ENCODE measurements around the gene TIMD4. TPM values are rescaled to one million over a fixed set of nuclear protein-coding genes. Genes with fewer than 3 reads are reported as not detected.

TIMD4 gene
- total RNA-seq, 1 experiment from 2014 or later = not detected

GRCh38 chr5:157004893-157005551 is 42.0 kb upstream of the TIMD4 start:
- ATAC-seq (no peak), DNase-seq (ENCODE audit: low read depth, low spot score) (no peak)
- no peak overlapping the region for H3K4me3 ChIP-seq (ENCODE audit: low read depth in 2 of 2, low read length in 2 of 2)
- POLR2A ChIA-PET = no interaction called here
- no peaks in the 10 kb centered on the region for H3K36me3 ChIP-seq (ENCODE audit: control insufficient read depth, insufficient read depth, low read length)
- in situ Hi-C loops (cut with HindIII; ENCODE audit: low pct_unique_long_range_greater_than_20kb, low sequenced_read_pairs) = no loop called here
- no peaks in the 10 kb centered on the region for H3K27me3 ChIP-seq (ENCODE audit: control insufficient read depth, insufficient read depth, low read length)
- intact Hi-C loops (cut with micrococcal nuclease; ENCODE audit: unreplicated experiment) = no loop called here
- H3K9me3 ChIP-seq (ENCODE audit: control insufficient read depth, insufficient read depth, low read depth, low read length) = no peaks in the 10 kb centered on the region
- TF ChIP-seq SIN3A (IDR thresholded peaks at IDR 0.05; ENCODE audit: borderline replicate concordance, insufficient read depth, low read depth, low read length) (no peak), CTCF (IDR thresholded peaks at IDR 0.05) (no peak), POLR2AphosphoS5 (IDR thresholded peaks at IDR 0.05; ENCODE audit: low read depth, low read length) (no peak), TCF7L2 (IDR thresholded peaks at IDR 0.05; ENCODE audit: low read depth, low read length) (no peak)
- TF ChIP-seq, protein P1, sequence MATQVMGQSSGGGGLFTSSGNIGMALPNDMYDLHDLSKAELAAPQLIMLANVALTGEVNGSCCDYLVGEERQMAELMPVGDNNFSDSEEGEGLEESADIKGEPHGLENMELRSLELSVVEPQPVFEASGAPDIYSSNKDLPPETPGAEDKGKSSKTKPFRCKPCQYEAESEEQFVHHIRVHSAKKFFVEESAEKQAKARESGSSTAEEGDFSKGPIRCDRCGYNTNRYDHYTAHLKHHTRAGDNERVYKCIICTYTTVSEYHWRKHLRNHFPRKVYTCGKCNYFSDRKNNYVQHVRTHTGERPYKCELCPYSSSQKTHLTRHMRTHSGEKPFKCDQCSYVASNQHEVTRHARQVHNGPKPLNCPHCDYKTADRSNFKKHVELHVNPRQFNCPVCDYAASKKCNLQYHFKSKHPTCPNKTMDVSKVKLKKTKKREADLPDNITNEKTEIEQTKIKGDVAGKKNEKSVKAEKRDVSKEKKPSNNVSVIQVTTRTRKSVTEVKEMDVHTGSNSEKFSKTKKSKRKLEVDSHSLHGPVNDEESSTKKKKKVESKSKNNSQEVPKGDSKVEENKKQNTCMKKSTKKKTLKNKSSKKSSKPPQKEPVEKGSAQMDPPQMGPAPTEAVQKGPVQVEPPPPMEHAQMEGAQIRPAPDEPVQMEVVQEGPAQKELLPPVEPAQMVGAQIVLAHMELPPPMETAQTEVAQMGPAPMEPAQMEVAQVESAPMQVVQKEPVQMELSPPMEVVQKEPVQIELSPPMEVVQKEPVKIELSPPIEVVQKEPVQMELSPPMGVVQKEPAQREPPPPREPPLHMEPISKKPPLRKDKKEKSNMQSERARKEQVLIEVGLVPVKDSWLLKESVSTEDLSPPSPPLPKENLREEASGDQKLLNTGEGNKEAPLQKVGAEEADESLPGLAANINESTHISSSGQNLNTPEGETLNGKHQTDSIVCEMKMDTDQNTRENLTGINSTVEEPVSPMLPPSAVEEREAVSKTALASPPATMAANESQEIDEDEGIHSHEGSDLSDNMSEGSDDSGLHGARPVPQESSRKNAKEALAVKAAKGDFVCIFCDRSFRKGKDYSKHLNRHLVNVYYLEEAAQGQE (IDR thresholded peaks at IDR 0.05; ENCODE audit: insufficient read depth in 1 of 2, low read depth in 2 of 2, low read length in 1 of 2) = no peak
- no peaks in the 10 kb centered on the region for H3K4me1 ChIP-seq (ENCODE audit: control insufficient read depth, insufficient read depth, low read length)
- BruUV-seq (replicated peaks) = no TSS peak
- CTCF ChIA-PET = no interaction called here
- no peak overlapping the region for H3K27ac ChIP-seq (ENCODE audit: low read length)

GRCh38 chr5:156991714-156992113 is 28.7 kb upstream of the TIMD4 start:
- Histone ChIP-seq H3K4me3 (ENCODE audit: low read depth in 2 of 2, low read length in 2 of 2) (no peak overlapping the region), H3K9me3 (ENCODE audit: control insufficient read depth, insufficient read depth, low read depth, low read length) (no peaks in the 10 kb centered on the region), H3K27ac (ENCODE audit: low read length) (no peak overlapping the region), H3K36me3 (ENCODE audit: control insufficient read depth, insufficient read depth, low read length) (no peaks in the 10 kb centered on the region), H3K27me3 (ENCODE audit: control insufficient read depth, insufficient read depth, low read length) (no peaks in the 10 kb centered on the region), H3K4me1 (ENCODE audit: control insufficient read depth, insufficient read depth, low read length) (no peaks in the 10 kb centered on the region)
- ATAC-seq (no peak), DNase-seq (ENCODE audit: low read depth, low spot score) (no peak)
- intact Hi-C loops (cut with micrococcal nuclease; ENCODE audit: unreplicated experiment) (no loop called here), in situ Hi-C loops (cut with HindIII; ENCODE audit: low pct_unique_long_range_greater_than_20kb, low sequenced_read_pairs) (no loop called here)
- TF ChIP-seq CTCF (IDR thresholded peaks at IDR 0.05) (no peak), TCF7L2 (IDR thresholded peaks at IDR 0.05; ENCODE audit: low read depth, low read length) (no peak), SIN3A (IDR thresholded peaks at IDR 0.05; ENCODE audit: borderline replicate concordance, insufficient read depth, low read depth, low read length) (no peak), POLR2AphosphoS5 (IDR thresholded peaks at IDR 0.05; ENCODE audit: low read depth, low read length) (no peak)
- TF ChIP-seq, protein P1 (IDR thresholded peaks at IDR 0.05; ENCODE audit: insufficient read depth in 1 of 2, low read depth in 2 of 2, low read length in 1 of 2) = no peak
- BruUV-seq (replicated peaks) = no TSS peak
- ChIA-PET CTCF (no interaction called here), POLR2A (no interaction called here)
